ENCODE measurements around the gene DDX49.
"Not testable (repeated sequence)": the region's sequence is repeated elsewhere in the genome, so short reads cannot be mapped to it uniquely, and the experiment has no call there.

Gene DDX49

DNA sequence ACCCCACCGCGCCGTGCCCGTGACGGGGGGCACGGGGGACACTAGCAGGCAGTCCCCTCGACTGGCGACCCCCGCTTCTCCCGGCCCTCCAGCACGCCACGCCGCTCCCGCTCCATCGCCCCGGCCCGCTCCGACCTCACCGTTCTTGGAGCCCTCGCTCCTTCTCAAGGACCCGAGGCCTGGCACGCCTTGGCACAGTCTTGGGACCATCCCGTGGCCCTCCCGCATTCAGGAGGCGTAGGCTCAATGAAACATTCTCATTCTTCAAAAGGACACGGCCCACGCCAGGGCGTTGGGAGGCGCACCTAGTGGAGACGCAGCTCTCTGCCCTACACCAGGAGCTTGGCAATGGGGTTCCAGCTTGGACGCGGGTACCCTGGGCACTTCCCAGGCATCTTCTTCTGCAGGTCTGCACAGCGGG is 23.1 kb upstream of the DDX49 start:
- DNase-seq = no peak

DNA sequence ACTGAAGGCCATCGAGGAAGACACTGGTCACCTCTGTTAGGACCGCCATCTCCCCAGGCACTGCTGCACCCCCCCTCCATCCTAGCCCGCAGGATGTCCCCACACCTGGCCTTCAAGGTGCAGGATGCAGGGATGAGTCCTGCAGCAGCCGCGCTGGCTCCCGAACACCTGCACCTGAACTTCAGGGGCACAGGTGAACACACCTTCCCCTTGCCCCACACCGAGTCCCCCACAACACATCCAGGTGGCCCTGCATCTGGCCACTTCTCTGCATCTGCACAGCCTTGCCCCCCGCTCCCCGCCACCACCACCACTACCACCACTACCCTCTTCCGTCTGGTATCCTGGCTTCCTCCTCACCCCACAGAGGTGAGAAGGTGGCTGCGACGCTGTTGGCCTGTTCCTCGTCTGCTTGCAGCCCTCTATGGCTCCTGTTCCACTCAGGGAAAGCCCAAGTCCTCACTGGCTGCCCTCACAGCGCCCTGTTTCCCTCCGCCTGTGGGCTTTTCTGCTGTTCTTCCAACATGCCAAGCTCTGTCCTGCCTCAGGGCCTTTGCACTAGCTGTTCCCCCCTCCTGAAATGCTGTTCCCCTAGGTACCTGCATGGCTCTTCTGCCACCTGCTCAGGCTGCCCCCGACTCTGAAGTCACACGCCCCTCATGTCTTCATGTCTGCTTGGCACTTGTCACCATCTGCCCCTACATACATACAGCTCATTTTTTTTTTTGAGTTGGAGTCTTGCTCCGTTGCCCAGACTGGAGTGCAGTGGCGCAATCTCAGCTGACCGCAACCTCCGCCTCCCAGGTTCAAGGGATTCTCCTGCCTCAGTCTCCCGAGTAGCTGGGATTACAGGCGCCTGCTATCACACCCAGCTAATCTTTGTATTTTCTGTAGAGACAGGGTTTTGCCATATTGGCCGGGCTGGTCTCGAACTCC is 22.2 kb upstream of the DDX49 start:
- no peak for DNase-seq

DNA sequence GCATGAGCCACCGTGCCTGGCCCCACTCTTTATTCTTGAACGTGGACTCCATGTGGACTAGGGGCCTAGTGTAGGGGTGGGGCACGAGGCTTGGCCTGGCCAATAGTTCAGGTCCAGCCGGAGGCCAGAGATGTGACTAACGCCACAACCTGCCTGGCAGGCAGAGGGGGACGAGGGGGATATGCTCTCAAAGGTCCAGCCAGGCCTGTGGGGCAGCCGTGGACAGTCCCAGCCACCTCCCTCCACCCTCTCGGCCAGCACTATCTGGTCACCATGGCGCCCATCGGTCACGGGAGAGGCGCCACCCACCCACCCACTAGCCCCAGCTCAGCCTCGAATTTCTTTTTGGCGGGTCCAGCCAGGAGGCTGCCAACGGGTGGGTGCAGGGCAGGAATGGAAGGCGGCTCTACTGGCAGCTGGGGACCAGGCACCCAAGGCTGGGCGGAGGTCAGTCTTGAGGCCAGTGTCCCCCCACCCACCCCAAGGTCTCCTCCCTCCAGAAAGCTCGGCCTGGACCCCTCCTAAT is 21.4 kb upstream of the DDX49 start:
- DNase-seq = no peak

DNA sequence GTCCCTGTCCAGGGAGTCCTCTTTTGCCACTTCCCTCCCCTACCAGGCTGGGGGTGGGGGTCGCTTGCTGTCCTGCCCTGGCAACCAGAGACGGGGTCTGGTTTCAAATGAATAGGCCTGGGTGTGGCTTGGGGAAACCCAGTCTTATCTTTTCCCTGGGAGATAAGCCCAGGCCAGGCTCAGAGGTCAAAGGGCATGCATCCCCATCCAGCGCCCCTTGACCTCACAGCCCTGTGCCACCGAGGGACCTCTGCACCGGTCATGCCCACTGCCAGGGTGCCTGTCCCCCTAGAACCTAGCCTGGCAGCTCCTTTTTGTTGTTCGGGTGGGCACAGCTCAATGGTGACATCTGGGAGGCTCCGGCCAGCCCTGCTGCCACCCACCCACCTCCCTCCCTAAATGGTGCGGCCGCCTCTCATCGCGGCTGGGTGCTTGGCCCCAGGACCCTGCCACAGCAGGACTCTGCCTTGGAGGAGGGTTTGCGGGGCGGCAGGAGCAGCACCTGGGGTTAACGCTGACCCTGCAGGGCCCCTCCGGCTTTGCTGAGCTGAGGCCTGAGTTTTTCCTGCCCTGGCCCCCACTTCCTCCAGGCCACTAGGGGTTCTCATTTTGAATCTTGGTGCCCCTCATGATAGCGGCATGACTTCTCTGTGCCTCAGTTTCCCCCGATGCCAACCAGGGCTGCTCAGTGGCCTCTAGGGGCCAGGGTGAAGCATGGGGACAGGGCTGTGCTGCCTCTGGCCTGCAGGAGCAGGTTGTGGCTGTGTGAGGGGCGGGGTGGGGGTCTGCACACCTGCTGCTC is 20.7 kb upstream of the DDX49 start:
- no peak for DNase-seq

DNA sequence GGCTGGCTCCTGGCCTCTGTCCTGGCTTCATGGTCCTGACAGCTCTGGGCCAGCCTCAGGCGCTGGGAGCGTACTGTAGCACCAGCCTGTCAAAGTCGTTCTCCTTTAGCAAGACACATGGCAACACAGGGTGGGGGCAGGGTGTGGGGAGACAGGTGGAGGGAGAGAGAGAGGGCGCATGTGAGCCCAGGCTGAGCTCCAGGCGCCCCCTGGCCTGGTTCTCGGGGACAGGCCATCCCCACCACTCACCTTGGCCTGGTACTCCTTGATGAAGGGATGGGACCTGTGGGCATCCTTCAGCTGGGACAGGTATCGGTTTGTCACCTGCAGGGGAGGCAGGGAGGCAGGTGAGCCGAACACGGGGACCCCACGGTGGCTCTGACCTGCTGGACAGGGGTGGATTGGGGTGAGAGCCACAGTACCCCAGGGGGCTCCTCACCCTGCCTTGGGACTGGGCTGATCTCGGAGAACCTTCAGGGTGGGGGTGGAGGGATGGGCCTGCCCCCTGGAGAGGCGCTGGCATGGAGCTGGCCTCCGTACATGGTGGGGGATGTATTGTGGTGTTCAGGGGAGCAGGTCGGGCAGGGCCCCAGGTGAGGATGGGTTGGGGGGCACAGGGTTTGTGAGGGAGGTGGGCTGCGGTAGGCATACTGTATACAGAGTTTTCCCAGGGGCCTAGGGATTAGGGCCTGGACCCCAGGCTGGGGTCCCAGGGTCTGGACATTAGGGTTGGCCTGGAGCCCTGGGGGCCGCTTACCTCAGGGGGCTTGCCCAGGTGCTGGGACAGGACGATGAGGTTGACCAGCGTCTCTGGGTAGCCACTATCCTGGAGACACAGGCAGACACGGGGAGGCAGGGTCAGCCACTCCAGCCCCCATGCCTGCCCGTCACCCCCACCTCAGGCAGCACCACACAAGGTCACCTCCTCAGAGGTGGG is 19.6 kb upstream of the DDX49 start:
- DNase-seq = no peak

DNA sequence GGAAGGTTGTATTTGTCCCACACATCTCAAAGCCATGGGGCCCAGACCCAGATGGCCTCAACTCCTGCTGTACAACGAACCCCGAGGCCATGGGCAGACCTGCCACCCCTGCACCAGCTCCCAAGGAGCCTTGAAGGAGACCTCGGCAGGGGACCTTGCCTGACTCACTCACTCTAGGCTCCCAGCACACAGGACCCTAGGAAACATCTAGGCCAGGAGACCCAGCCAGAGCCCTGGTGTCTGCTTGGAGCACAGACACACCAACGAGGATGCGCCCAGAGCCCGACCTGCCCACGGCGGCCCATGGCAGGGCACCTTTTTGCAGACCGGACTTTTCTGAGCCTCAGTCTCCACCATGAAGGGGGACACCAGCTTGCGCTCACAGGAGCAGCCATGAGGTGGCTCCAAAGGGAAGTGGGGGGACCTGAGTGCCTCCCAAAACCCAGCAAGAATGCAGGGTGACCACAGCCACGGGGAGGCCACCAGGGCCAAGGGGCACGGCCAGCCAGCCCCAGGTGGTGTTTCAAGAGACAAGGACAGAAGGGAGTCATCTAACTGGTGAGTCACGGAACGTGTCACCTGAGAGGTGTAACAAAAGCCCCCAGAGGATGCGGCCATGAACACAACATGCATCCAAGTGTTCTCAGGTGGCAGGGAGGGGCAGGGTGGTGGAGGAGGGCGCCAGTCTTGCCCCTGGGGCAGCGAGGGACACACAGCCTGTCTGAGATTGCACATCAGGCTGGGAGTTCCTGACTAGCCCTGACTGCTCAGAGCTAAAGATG is 18.6 kb upstream of the DDX49 start:
- no peak for DNase-seq

DNA sequence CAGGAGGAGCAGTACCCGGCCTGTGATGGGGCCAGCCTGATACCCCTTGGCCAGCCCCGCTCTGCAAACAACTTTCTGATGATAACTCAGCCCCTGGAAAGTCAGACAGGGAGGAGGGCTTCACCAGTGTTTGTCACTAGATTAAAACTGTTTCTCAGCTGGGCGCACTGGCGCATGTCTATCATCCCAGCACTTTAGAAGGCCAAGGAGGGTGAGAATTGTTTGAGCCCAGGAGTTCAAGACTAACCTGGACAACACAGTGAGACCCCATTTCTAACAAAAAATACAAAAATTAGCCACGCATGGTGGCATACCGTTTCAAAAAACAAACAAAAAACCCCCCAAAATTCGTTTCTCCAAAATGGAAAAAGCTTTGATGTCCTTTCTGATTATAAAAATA is 18.0 kb upstream of the DDX49 start:
- DNase-seq = no peak

DNA sequence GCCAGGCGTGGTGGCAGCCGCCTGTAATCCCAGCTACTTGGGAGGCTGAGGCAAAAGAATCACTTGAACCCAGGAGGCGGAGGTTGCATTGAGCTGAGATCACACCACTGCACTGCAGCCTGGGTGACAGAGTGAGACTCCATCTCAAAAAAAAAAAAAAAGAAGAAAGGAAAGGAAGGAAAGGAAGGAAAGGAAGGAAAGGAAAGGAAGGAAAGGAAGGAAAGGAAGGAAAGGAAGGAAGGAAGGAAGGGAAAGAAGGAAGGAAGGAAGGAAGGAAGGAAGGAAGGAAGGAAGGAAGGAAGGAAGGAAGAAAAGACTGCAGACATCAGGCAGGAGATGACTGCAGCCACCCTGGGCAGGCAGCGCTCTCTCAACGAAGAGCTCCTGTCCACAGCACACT is 17.0 kb upstream of the DDX49 start:
- DNase-seq = not testable (repeated sequence)

DNA sequence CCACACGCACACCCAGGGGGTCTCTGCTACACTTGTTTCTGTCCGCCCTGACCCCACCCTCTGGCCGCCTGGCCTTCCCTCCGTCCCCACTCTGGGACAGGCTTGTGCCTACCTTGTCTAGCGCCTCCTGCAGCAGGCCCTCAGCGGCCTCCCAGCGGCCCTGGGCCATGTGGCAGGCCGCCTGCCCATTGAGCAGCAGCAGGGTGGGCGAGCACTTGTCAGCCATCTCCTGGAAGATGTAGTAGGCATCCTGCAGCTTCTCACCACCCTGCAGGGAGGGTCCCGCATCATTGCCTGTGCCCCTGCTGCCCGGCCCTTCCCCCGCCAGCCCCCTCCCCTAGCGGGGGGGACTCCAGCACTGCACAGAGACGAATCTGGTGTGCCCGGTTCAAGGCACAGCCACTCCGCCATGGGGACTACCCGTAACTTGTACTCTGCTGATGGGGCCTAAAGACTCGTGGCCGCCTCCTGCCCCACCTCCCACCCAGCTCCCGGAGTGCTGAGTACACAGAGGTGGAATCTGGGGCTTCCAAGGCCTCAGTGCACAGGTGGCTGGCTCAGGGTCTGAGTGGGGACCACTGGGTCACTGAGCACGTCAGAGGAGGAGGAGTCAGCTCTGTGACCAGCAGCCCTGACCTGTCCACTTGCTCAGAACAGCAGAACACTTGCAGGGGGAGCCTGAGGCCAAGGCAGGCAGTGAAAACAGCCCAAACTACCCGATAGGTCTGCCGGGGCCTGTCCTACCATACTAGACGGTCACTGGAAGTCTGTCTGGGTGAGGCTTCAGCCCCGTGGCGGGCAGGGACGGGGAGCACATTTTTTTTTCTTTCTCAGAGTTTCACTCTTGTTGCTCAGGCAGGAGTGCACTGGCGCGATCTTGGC is 16.1 kb upstream of the DDX49 start:
- no peak for DNase-seq

DNA sequence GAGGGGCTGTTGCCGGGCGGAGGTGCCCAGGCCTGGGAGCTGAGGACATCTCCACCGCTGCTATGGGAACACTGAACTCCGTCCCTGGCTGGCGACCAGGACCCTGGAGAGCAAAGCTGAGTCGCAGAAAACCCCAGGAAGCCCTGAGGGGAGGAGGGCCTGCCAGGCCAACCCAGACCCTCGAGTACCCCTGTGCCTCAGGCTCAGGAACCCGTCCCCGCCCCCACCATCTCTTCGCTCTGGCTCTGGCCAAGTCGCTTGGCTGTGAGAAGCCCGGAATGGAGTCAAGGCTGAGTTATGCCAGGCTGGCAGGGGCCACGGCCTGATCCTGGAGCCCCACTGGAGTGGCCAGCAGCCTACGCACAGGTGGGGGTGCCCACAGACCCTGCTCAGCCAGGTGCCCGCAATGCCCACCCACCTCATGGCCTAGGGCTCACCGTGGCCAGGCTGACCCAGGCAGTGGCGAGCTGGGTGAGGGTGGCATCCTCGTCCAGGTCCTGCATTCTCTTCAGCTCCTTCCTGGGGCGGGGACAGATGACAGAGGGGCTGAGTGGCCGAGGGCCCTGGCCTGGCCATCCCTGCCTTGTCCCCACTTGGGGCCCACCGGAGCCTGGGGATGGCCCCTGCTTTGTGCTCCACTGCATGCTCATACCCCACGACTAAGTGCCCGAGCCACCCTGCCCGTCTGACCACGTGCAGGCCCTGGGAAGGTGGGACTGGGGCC is 15.0 kb upstream of the DDX49 start:
- no peak for DNase-seq

DNA sequence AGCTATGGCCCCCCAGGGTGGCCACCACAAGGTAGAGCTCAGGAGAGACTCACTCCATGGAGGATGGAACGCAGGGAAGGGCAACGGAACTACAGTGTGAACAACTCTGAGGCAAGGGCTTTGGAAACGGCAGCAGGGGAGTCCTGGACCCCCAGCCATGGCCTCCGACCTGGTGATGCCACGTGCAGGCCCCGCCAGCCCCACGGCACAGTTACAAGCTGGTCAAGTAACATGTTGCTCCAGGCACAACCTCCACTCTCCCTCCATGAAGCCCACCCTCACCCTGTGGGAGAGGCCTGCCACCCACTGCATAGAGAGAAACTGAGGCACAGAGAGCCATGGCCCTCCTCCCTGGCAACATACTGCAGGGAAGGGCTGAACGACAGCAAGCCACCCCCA is 14.5 kb upstream of the DDX49 start:
- no peak for DNase-seq

DNA sequence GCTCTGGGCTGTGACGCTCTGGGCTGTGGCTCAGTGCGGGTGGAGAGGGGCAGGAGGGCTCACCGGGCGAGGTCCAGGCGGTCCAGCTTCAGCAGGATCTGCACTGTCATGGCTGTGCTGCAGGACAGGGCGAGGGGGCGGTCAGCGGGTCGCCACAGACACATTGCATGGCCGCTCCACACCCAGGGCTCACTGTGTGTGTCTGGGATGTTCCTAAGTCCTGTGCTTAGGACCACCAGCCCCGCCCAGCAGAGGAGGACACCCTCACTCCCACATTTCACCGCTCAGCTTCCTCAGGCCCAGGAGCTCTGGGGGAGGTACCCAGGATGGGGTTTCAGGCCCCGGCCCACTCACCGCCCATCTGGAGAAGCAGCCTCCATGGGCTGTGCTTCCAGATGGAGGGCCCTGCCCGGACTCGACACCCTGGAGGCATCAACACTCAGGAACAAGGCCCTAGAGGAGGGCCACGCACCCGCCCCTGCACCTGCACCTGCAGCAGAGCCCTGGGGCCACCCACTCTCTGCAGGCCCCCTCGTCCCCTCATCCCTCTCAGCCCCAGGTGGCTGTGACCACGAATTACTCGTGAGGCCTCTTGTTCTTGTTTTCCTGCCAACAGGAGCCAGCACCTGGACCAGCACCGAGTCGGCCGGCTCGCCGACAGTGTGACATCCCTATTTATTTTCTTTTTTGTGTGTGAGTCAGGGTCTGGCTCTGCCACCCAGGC is 13.8 kb upstream of the DDX49 start:
- DNase-seq = no peak

DNA sequence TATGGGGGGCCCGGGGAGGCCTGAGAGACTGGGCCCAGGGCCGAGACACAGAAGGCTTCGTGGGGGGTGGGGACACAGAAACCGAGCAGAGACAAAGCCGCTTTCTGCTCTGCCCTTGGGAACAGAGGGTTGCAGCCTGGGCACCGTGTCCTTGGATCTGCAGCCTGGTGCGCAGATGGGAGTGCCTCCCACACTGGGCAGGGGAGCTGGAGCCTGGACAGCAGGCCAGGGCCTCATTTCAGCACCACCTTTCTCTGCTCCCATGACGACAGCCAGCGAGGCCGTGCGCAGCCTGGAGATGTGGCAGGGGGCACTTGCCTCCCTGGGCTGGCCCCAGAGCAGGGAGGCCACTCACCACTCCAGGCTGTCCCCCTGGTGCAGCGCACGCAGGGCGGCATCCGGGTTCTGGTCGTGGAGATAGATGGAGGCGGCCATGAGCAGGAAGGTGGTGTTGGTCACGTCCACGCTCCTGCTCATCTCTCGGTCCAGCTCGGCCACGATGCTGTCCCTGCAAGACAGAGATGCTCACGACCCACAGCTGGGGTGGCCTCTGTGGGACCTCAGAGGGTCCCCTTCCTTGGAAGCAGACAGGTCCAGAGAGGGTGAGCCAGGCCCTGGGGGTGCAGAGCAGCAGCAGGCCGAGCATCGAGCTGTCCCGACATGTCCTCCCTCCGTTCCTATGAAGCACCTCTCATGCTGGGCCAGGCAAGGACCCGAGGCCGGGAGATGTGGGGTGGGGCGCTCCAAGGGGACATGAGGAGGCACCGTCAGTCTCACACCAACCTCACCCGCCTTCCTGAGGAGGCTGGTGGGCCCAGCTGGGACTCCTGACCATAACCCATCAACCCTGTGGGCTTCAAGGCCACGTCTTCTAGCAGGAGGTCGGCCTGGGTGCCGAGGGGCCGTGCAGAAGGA is 12.7 kb upstream of the DDX49 start:
- DNase-seq = no peak

DNA sequence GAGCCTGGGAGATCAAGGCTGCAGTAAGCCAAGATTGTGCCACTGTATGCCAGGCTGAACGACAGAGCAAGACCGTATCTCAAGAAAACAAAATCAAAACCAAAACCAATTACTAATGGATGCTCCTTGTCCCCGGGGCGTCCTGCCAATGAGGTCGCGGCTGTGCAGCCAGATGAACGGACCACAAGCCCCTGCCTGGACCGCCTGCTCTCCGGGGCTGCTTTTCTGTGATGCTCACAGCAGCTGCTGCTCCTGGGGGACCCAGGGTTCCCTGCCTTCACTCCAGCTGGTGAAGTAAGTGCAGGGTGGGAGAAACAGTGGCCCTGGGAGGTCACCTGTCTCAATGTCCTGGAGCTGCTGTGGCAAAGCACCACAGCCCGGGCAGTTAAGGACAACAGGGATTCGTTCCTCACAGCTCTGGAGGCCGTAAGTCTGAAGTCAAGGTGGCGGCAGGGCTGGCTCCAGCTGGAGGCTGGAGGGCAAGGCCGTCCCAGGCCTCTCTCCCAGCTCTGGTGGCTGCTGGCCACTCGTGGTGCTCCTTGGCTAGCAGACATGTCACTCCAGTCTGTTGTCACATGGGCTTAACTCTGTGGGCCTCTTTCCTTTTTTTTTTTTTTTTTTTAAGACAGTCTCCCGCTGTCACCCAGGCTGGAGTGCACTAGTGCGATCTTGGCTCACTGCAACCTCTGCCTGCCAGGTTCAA is 10.4 kb upstream of the DDX49 start:
- DNase-seq = no peak

DNA sequence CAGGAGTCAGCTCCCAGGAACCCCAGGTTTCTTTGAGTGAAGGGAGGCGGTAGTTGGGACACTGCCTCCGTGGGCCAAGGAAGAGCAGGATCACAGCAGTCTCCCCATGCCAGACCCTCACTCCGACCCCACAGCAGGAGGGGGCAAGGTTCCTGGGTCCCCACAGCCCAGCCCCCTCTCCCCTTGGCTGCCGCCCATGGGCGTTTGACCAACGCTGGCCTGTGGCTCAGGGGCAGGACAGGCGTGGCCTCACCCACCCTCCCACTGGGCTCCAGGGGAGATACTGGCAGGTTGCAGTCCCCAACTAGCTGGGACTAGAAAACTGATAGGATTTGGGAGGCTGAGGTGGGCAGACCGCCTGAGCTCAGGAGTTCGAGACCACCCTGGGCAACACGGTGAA is 9.5 kb upstream of the DDX49 start:
- no peak for DNase-seq

DNA sequence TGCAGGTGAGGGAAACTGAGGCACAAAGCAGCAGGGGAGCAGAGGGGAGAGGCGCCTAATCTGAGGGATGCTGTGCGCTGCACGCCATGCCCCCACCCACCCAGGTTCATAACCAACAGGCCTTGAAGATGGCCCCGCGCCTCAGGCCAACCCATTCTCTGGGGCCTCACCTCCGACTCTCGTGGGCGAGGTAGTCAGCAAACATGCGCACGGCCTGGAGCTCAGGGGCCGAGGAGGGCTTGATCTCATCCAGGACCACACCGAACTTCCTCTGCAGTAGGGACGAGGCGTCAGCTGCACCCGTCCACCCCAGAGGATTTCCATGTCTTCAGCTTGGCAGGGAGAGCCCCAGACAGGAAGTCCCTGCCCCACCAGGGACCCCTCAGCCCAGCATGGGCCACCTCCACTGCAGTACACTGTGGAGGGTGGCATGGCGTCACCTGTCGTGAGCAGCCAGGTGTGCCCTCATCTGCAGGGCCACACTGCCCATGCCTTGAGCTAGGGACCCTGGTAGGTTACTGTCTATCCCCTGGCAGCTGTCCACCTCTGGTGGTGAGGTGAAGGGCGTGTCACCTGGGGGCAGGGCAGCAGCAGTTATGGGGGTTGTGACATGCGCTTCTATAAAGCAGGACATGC is 8.6 kb upstream of the DDX49 start:
- no peak for DNase-seq

DNA sequence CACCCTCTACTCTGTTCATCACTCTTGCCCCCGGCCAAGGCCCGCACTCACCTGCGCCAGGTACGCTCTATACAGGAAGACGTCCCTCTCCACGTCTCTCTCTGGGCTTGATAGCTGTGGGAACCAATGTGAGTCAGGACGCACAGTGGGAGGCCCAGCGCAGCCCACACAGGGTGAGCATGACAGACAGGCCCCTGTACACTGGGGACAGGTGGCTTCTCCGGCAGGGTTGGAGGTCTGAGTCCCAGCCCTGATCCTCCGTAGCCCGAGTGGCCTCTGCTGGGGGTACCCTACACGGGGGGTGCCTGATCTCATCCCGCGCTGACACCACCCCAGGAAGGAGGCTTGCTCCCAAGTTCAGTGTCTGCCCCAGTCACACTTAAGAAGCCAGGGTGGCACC is 6.6 kb upstream of the DDX49 start:
- no peak for DNase-seq

All from NCI-H2171 treated with DMSO at 0.1 percent for 48 hours (cell line).